Hematopoietic multipotent progenitor cell treated with erythropoietin and hydrocortisone succinate and interleukin-3 and kit ligand, for 6 days (in vitro differentiated cells): ENCODE results near the gene IPP.
"Not testable (repeated sequence)": the region's sequence is repeated elsewhere in the genome, so short reads cannot be mapped to it uniquely, and the experiment has no call there.

Experiments
- DNase-seq: peaks from one replicate; pipeline ENCODE4 v3.0.0-alpha.2; 2015

Gene IPP

GRCh38 chr1:45679123-45679522 lies 71.3 kb downstream of the IPP start:
- DNase-seq: no peak

DNA sequence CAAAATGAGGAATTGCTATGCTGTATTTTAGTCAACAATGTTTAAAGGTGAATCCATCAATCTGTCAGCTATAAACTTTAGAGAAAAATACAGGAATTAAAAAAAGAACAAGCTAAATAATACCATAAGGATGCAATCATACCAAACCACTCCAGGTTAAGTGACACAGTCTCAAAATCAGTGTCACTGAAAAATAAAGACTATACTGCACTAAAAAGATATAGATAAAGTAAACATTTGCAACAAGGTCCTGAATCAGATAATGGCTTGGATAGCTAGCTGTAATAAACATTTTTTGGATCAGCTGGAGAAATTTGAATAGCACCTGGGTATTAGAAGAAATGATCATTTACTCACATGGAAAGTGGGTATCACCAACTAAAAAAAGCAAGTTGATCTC lies 72.0 kb downstream of the IPP start:
- no peak for DNase-seq

DNA sequence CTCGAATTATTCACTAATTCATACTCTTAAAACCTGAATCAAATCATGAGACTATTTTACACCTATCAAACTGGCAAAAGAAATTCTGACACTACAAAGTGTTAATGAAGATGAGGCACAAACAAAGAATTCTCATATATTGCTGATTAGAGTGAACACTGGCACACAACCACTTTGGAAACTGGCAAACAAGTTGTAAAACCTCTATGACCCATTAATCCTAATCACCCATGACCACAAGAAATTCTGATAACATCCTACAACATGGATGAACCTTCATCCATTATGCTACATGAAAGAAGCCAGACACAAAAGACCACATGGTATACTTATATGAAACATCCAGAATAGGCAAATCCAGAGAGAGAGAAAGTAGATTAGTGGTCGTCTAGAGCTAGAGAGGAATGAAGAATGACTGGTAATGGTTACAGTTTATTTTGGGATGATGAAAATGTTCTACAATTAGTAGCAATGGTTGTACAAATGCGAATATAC lies 72.7 kb downstream of the IPP start:
- DNase-seq: no peak

- DNase-seq: not testable (repeated sequence)
Observed at GRCh38 chr1:45676553-45676952, 73.9 kb downstream of the IPP start.

GRCh38 chr1:45674478-45674877 lies 76.0 kb downstream of the IPP start:
- no peak for DNase-seq

DNA sequence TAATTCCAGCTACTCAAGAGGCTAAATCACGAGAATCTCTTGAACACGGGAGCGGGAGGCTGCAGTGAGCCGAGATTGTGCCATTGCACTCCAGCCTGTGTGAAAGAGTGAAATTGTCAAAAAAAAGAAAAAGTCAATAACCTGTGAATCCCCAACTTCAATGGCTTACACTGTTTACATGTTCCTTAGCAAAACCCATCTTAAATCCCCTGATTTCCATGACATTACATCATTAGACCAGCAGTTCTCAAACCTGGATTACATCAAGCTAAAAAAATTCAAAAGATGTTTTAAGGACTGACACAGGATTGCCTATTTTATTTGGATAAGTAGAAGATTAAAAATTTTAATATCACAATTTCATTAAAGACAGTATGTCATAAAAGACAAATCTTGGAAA lies 76.5 kb downstream of the IPP start:
- DNase-seq: no peak

- DNase-seq: no peak
Observed at GRCh38 chr1:45669859-45670655, 80.4 kb downstream of the IPP start.

DNA sequence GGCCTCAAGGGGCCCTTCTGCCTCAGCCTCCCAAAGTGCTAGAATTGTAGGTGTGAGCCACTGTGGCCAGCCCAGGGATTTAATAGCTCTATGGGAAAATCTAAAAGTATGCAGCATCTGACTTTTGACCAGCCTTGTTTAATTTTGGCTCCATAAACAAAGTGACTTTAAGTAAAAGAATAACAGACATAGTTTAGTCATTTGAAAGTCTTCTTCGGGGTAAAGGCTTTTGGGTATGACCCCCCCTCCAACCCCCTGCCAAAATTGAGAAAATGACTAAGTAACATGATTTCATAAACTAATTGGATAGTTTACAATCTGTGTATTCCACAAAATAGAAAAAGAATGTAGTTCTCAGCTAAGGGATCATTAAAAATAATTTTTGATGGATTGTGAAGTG lies 81.1 kb downstream of the IPP start:
- no peak for DNase-seq

GRCh38 chr1:45668526-45668925 lies 81.9 kb downstream of the IPP start:
- DNase-seq: no peak

DNA sequence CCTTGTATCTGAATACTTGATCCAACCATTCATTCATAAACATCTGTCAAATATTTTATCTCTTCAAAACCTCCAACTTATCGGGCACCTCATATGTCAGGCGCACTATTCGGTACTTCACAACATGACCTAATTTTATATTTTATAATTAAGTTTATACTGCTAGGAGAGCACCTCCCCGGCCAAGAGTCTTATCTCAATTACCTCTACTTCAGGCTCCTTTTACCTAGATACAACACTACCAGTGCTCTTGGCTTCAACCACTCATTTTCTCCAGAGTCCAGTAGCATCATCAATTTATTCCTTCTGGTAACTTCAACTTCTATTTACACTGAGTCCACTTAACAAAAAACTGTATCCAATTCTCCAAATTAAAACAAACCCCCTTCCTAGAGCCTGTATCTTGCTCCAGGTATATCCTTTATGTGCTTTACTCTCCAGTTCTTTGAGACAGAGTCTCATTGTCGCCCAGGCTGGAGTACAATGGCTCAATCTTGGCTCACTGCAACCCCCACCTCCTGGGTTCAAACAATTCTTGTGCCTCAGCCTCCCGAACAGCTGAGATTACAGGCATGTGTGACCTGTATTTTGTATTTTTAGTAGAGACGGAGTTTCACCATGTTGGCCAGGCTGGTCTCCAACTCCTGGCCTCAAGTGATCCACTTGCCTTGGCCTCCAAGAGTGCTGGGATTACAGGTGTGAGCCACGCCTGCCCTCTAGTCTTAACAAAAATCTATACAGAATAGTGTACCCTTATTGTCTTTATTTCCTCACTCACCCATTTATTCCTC lies 82.9 kb downstream of the IPP start:
- DNase-seq: peak; percentile 20

GRCh38 chr1:45666836-45667235 lies 83.6 kb downstream of the IPP start:
- no peak for DNase-seq

DNA sequence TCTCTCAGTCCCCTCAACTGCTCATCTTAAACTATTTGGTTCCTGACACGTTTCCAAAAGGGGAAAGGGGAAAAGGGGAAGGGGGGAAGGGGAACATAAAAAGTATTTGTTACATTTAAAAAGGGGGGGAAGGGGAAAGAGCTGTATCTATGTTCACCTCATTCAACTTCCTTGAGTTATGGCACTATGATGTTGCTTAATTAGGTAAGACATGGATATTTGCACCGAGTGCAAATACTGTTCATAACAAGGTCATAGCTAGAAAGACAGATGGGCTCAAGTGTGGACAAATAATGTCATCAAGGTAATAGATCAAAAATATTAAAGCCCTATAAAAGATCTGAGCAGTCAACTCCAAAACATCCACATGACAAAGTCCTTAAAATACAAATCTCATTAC lies 90.1 kb downstream of the IPP start:
- no peak for DNase-seq

DNA sequence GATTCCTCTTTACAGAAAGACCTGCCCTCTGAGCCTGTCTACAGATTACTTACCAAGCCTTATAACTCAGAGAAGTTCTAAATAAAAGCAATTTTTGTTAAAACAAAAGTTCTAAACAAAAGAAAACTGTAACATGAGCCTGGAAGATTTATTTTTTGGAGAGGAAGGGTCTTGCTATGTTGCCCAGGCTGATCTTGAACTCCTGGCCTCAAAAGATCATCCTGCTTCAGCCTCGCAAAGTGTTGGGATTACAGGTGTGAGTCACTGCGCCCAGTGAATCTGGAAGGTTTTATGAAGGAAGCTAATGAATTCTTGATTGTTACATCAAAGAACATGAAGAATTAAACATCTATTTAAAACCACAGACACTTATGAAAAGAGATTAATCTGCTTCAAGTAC lies 91.2 kb downstream of the IPP start:
- no peak for DNase-seq

- no peak for DNase-seq
Observed at GRCh38 chr1:45658171-45658570, 92.3 kb downstream of the IPP start.

DNA sequence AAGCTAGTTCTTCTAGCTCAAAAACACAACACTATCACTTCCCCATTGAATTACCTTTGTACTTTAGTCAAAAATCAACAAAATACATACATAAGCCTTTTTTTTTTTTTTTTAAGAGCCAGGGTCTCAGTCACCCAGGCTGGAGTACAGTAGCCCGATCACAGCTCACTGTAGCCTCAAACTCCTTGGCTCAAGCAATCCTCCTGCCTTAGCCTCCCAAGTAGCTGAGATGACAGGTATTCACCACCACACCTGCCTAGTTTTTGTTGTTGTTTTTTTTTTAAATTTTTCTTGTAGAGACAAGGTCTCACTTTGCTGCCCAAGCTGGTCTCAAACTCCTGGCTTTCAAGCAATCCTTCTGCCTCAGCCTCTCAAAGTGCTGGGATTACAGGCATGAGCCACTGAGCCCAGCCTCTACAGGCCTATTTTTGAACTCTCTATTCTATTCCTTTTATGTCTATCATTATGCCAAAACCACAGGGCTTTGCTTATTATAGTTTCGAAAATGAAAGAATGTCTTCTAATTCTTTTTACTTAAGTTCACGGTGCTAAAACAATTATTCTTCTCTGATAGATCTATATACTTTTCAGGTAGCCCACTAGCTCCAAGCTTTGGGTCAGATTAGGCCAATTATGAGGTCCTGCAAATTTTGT lies 93.8 kb downstream of the IPP start:
- no peak for DNase-seq

- DNase-seq: peak; percentile 30
Observed at GRCh38 chr1:45654540-45655280, 95.7 kb downstream of the IPP start.
